GM10847 (cell line): ENCODE data around the gene PCBP3.

Source experiments
- POLR2A ChIP-seq: IDR thresholded peaks from 2 replicates; pipeline ENCODE4 v1.6.1; 2011; ENCODE audit not compliant: insufficient read length; ENCODE audit errors: extremely low read depth

The PCBP3 gene

DNA sequence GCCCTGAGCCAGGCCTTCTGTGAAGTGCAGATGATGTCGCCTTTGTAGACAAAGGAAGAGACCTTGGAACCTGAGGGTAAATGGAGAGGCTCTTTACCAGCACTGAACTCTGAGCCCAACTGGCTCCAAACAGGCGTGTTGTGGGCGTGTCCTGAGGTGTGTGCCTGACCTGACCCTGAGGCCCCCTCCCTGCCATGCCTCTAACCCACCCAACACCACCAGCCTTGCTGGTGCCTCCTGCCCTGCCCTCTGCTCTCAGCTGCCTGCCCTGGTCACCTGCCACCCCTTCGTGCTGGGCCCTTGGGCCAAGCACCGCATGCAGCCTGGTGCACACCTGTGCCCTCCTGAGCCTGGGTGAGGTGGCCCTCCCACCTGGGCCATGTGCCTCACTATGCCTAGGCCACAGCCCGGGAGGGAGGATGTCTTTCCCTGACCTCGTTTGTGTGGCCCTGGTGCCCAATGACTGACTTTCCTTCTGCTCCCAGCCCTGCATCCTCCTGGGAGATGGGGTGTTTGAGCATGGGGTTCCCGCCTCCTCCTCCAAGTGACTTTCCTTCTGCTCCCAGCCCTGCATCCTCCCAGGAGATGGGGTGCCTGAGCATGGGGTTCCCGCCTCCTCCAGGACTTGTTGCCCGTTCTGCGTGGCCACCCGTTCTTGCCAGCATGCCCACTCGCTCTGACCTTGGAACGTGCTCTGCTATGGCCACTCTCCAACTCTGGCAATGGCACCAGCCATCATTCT is 157.0 kb downstream of the PCBP3 start:
- no peak for TF ChIP-seq POLR2A

DNA sequence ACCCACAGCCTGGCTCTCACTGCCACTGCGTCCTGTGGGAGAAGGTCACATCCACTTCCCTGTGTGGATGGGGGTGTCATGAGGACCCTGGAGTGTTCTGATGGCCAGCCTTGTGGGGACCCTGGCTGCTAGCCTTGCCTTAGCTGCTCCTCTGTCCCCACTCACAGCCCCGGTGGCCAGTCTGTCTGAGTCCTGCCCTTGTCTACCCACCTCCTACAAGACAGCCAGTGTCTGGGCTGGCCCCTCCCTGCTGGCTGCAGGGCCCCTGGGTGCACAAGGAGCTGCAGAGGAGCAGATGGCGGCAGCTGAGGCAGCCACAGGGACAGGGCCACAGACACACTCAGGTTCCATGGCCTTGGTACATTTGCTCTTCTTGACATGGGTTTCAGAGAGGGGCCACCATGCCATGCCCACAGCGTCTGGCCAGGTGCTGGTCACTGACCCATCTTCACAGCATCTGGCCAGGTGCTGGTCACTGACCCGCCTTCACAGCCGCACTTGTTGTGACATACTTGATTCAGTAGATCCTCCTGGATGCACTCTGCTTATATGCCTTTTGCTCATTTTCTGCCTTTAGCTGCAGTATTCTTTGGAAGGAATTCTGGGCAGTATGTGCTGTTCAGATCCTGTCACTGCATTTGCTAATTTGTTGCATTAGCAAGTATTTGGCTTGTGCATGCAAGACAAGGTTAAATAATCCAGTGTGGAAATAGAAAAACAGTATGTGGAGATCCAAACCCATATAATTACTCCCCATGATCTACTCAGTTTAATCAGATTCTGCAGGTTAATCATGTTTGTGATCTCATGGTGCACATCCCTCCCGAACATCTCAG is 157.8 kb downstream of the PCBP3 start:
- no peak for TF ChIP-seq POLR2A

DNA sequence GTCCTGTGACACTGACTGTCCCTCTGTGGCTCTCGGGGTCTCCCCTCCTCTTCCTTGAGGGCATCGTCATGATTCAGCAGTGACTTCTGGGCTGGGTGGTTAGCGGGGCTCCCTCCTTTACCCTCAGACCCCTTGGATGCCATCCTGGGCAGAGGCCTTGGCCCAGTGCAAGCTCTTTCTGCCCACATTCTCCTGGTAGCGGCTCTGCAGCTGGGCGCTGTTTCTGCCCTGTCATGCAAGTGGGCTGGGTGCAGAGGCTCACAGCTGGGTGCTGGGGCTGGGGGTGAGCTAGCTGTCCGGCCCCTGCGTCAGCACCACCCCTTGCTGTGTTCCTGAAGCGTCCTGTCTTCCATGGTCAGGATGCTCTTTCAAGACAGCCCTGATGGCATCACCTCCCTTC is 158.5 kb downstream of the PCBP3 start:
- TF ChIP-seq POLR2A: no peak

DNA sequence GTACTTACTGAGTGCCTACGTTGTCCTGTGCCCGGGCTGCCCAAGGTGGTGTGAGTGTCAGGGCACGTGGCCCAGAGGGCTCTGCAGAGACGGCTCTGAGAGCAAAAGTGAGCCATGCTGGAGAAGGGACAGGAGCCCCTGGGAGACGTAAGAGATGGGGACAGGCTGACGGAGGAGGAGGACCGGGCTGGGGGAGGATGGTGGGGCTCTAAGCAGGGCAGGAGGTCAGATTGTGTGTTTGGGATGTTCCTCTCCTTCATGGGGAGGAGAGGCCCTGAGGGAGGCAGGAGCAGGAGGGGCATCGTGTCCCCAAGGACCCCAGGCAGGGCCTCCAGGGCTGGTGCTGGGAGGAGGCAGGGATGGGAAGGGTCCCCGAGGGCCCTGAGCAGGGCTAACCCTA is 158.9 kb downstream of the PCBP3 start:
- TF ChIP-seq POLR2A: no peak

DNA sequence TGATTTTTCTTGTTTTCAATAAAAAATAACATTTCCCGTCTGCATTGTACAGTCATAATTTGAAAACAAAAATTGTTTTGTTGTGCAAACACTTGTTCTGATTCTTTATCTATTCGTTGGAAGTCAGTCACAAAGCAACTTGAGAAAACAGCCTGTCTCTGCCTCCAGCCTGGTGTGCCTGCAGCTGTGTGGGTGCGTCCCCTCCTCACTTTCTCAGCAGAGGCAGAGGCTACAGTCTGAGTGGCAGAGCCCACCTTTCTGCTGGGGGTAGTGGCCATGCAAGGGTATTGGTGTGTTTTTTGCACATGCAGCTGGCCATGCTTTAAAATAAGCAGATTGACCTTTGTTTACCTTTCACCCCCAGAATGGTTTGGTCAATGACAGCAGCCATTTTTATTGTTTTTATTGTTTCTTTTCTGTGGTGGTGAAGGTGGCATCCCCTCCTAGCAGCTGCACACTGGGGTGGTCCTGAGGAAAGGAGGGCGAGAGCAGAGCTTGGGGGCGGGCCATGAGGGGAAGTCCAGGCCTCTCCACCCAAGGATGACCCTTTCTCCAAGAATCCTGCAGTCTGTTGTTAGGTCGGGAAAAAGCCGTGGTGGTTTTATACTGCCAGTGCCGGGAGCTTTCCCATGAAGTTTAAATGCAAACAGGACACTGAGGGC is 159.6 kb downstream of the PCBP3 start:
- TF ChIP-seq POLR2A: no peak

DNA sequence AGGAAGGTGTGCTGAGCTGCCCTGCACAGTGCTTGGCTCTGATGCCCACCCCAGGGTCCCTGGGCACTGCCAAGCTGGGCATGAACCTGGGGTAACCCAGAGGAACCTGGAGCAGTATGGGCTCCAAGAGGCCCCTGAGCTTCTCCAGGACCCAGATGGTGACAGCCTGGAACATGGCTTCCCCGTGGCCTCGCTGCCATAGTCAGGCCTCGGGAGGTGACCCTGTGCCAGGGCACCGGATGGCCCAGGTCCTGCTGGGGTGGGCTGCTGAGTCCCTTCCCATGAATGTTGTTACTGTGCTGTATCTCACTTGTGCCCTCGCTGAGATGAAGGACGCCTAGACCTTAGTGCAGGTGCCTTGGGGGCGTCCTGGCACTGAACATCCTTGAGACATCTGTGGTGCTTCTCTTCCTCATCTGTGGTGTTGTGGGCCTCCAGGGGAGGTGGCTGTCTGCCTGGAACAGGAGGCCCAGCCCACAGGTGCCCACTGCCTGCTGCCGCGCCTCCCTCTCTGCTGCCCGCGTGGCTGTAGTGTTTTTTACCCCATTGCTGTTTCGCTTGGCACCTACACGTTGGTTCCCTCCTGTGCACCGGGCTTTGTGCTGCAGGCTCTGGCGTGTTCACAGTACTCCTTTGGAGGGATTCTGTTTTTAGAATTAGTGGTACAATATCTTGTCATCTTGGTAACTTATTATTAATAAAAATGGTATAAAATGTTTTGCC is 160.3 kb downstream of the PCBP3 start:
- TF ChIP-seq POLR2A: no peak

DNA sequence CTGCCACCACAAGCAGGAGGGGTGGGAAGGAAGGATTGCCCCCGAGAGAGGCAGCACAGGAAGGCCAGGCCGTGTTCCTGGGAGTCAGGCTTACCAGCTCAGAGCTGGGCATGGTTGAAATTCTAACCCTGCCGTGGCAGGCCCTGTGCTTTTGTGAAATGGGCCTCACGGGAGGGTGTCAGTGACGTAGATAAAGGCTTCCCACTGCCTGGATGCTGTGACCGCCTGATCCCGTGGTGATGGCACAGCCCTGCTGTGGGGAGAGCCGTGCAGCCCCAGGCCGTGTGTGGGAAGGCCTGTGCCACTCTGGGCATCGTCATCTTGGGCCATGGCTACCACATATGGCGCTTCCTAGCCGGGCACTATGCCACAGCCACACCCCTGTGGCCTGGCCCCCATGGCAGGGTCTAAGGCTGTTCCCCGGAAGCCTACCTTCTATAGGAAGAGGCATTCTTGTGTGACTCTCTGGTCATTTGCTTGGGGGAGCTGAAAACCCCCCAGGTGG is 161.3 kb downstream of the PCBP3 start:
- TF ChIP-seq POLR2A: no peak

DNA sequence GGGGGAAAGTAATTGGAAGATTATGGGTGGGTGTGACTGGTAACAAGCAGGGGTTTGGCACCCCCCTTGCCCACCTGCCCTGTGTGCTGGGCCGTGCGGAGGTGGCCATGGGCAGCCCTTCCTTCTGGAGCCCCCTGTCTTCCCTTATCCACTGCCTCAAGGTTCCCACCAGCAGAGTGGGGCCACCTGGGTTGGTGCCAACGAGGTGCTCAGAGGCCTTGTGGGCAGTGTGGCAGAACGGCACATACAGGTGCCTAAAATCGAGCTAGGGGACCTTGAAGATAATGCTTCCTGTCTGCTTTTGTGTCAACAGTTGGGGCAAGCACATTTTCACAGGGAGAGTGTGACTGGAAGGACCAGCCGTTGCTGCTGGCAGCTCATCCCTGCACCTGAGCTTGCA is 161.8 kb downstream of the PCBP3 start:
- TF ChIP-seq POLR2A: no peak

DNA sequence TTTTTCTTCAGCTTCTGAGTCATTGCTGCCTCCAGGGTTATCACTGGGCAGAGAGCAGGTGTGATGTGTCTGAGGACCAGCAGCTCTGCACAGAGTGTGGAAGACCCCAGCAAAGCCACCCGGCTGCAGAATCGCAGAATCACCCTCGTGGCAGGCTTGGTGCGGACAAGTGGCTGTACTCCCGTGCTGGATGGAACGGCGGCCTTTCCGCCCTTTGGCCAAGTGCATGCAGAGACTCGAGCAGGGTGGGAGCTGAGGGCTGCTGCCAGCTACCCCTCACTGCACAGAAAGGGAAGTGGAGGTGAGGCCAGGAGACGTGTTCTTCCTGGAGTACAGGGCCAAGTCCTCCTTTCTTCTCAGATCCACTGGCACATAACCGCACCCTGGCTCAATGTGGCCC is 162.5 kb downstream of the PCBP3 start:
- no peak for TF ChIP-seq POLR2A

DNA sequence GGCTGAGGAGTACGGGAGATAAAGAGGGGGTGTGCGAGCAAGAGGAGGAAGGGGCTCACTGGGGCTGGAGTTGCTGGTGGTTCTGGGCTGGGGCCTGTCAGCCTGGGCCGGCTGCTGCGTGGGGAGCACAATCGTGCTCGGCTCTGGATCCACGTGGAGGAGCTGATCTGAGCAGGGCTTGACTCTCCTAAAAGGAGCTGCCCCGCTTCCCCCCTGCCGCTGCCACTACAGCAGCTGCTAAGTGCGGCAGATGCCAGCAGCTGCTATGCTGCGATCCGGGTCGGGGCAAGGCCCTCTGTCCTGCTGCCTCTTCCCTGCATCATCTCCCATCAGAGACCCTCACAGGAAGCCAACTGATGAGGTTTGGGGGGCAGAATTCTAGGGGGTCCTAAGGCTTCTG is 165.9 kb downstream of the PCBP3 start:
- TF ChIP-seq POLR2A: no peak

DNA sequence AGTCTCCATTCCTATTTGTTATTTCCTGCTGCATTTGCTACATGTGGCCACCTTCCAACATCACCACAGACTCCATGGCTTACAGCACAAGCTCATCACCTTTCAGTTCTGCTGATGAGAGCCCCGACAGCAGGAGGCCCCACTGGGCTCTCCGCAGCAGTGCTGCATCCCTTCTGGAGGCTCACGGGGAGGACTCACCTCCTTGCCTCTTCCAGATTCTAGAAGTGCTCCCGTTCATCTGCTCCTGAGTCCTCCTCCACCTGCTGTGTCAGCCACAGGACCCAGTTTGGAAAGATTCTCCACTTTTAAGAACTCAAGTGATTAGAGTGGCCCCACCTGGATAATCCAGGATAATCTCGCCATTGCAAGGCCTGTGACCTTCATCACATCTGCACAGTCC is 167.6 kb downstream of the PCBP3 start:
- TF ChIP-seq POLR2A: no peak

DNA sequence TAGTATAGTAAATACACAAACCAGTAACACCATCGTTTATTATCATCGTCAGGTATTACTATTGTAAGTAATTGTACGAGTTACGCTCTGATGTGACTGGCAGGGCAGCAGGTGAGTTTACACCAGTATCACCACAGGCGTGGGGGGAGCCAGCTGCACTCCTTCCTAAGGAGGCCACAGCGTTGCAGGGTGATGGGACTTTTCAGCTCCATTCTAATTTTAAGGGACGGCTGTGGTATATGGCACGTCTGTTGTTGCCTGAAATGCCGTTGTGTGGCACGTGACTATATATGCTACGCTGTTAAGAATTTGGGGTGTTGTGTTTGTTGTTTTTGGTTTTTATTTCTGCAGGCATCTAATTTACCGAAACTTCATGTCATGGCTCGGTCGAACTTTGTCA is 173.3 kb downstream of the PCBP3 start:
- TF ChIP-seq POLR2A: no peak

DNA sequence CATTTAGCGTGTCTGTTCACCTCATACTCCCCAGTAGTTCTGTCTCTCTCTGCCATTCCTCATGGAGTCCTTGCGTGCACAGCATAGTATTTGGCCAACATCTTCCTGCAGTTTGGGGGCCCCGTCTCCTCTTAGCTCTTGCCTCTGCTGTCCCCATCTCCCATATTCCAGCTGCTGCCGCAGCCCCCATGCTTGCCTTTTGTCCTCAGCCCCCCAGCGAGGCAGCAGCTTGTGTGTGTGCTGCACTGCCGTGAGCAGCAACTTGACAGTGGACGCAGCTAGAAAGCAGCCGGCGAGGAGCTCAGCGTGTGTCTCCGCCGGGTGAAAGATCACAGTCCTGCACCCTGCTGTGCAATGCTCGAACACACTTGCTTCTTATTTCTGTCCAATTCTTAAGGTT is 173.8 kb downstream of the PCBP3 start:
- TF ChIP-seq POLR2A: no peak

DNA sequence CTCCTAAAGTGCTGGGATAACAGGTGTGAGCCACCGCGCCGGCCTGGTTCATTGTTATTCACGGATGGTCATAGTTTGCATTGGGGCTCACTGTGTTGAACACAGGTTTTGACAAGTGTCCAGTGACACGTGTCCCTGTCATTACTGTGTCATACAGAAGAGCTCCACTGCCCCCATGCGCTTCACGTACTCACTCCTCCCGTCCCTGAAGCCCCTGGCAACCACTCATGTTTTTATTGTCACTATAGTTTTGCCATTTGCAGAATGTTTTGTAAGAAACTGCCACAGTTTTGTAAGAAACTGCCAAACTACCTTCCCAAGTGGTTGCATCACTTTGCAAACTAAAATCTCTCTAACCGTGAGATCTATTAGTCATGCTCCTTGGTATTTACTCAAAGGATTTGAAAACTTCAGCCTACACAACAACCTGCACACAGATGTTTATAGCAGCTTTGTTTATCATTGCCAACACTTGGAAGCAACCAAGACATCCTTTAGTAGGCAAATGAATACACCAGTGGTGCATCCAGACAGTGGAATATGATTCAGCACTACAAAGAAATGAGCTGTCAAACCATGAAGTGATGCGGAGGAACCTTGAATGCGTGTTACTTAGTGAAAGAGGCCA is 174.9 kb downstream of the PCBP3 start:
- TF ChIP-seq POLR2A: no peak

DNA sequence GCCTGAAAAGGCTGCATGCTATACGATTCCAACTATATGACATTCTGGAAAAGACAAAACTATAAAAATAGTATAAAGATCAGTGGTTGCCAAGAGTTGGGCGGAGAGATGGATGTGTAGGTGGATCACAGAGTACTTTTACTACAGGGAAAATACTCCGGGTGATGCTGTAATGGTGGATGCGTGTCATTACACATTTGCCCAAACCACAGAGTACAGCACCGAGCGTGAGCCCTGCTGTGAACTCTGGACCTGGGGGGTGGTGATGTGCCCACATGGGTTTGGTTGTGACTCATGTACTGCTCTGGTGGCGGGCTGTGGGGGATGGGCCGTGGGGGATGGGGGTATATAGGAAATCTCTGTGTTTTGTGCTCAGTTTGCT is 175.4 kb downstream of the PCBP3 start:
- no peak for TF ChIP-seq POLR2A
